HFFc6 (cell line): ENCODE measurements around the gene MAPRE2. TPM values are rescaled to one million over a fixed set of nuclear protein-coding genes. Genes with fewer than 3 reads are reported as not detected.
A peak's percentile ranks its signal among the peaks of the same experiment; 100 is the strongest.

Source experiments
- DNase-seq: peaks from one replicate; pipeline ENCODE4 v3.0.0-alpha.2; 2018
- H3K27ac Mint-ChIP-seq: 2 replicates; pipeline ENCODE4 v1.8.0; 2020; ENCODE audit warnings: mild to moderate bottlenecking, mixed read lengths
- H3K27me3 Mint-ChIP-seq: 2 replicates; pipeline ENCODE4 v1.8.0; 2021; ENCODE audit warnings: mild to moderate bottlenecking, moderate library complexity, mixed read lengths; ENCODE audit not compliant: insufficient read depth
- H3K36me3 Mint-ChIP-seq: 2 replicates; pipeline ENCODE4 v1.8.0; 2021; ENCODE audit warnings: low read depth, mixed read lengths
- H3K4me1 Mint-ChIP-seq: 2 replicates; pipeline ENCODE4 v1.8.0; 2020; ENCODE audit warnings: low read depth, mixed read lengths
- H3K4me3 Mint-ChIP-seq: 2 replicates; pipeline ENCODE4 v1.8.0; 2020; ENCODE audit warnings: mild to moderate bottlenecking, moderate library complexity, mixed read lengths
- H3K9me3 Mint-ChIP-seq: 2 replicates; pipeline ENCODE4 v1.8.0; 2020; ENCODE audit warnings: mild to moderate bottlenecking, mixed read lengths
- CTCF ChIP-seq: fragments of 200-600 bp; sonication (generic); IDR thresholded peaks from 2 replicates; pipeline ENCODE4 v1.5.0; 2021; ENCODE audit warnings: antibody characterized with exemption, mild to moderate bottlenecking
- total RNA-seq, 6 experiments: library from RNA; stranded (reverse); fragmentation: NEBNext Ultra II Directional; extraction: Animal tissue kit (Norgen Biotek cat#: 25700); gene quantifications; 2 replicates in 1 of 6; 3 replicates in 5 of 6; pipeline ENCODE4 v1.2.3, GENCODE V29; 2021

Gene MAPRE2
- total RNA-seq, 6 experiments from 2014 or later: 22.4 to 39.1 (median 24.4) TPM

GRCh38 chr18:34999756-35000289, 41.4 kb upstream of the MAPRE2 start:
- no peaks in the 10 kb centered on the region for H3K36me3 Mint-ChIP-seq
- H3K4me3 Mint-ChIP-seq: no peak overlapping the region
- no peaks in the 10 kb centered on the region for H3K9me3 Mint-ChIP-seq

GRCh38 chr18:35000457-35000856, 40.8 kb upstream of the MAPRE2 start:
- TF ChIP-seq CTCF: no peak
- Mint-ChIP-seq H3K4me1 (no peaks in the 10 kb centered on the region), H3K27me3 (peaks cover 7% of the 10 kb centered on the region), H3K4me3 (no peak overlapping the region), H3K9me3 (no peaks in the 10 kb centered on the region), H3K27ac (no peak overlapping the region), H3K36me3 (no peaks in the 10 kb centered on the region)
- DNase-seq: no peak

More at GRCh38 chr18:34999756-35000289, 41.4 kb upstream of the MAPRE2 start:
- TF ChIP-seq CTCF: no peak
- DNase-seq: no peak
- Mint-ChIP-seq H3K4me1 (no peaks in the 10 kb centered on the region), H3K27me3 (peaks cover 7% of the 10 kb centered on the region), H3K27ac (no peak overlapping the region)

- no peak for TF ChIP-seq CTCF
- Mint-ChIP-seq H3K36me3 (no peaks in the 10 kb centered on the region), H3K9me3 (no peaks in the 10 kb centered on the region), H3K4me1 (no peaks in the 10 kb centered on the region), H3K27me3 (peaks cover 7% of the 10 kb centered on the region), H3K4me3 (no peak overlapping the region), H3K27ac (no peak overlapping the region)
- DNase-seq: no peak
These were observed 39.1 kb upstream of the MAPRE2 start for GRCh38 chr18:35002120-35002519.

- no peaks in the 10 kb centered on the region for H3K36me3 Mint-ChIP-seq
- DNase-seq: peak; percentile 62
- no peaks in the 10 kb centered on the region for H3K9me3 Mint-ChIP-seq
- peak; percentile 83 for TF ChIP-seq CTCF
- no peaks in the 10 kb centered on the region for H3K4me1 Mint-ChIP-seq
- H3K4me3 Mint-ChIP-seq: no peak overlapping the region
- H3K27me3 Mint-ChIP-seq: peaks cover 8% of the 10 kb centered on the region
- H3K27ac Mint-ChIP-seq: no peak overlapping the region
These were observed 35.1 kb upstream of the MAPRE2 start for GRCh38 chr18:35005963-35006577.

GRCh38 chr18:35010156-35010555, 31.1 kb upstream of the MAPRE2 start:
- DNase-seq: no peak
- no peak for TF ChIP-seq CTCF
- H3K27me3 Mint-ChIP-seq: peaks cover 1% of the 10 kb centered on the region; the same call in 1 of the 2 replicates
- no peaks in the 10 kb centered on the region for H3K9me3 Mint-ChIP-seq
- no peaks in the 10 kb centered on the region for H3K4me1 Mint-ChIP-seq
- H3K4me3 Mint-ChIP-seq: no peak overlapping the region
- H3K36me3 Mint-ChIP-seq: no peaks in the 10 kb centered on the region
- no peak overlapping the region for H3K27ac Mint-ChIP-seq
